SU-DHL-6 (cell line): ENCODE data around the gene SALL3.

Experiments used
- H2AFZ ChIP-seq: fragments of 200-600 bp; sonication (generic); 2 replicates; pipeline ENCODE4 v1.6.1; 2014; ENCODE audit warnings: low read depth, mild to moderate bottlenecking, moderate library complexity, mixed read lengths, antibody characterized with exemption, low read length; ENCODE audit not compliant: severe bottlenecking
- H3F3A ChIP-seq: fragments of 200-600 bp; shearing (Covaris generic); 2 replicates; pipeline ENCODE4 v1.6.0; 2016; ENCODE audit warnings: antibody characterized with exemption, mild to moderate bottlenecking; ENCODE audit not compliant: insufficient read depth
- H3K27ac ChIP-seq: fragments of 200-600 bp; sonication (generic); 2 replicates; pipeline ENCODE4 v1.5.1; 2016; ENCODE audit warnings: low read depth, mild to moderate bottlenecking, low read length, moderate library complexity, mixed read lengths
- H3K27me3 ChIP-seq: fragments of 200-600 bp; sonication (generic), shearing (Covaris generic); 2 replicates; pipeline ENCODE4 v1.6.0; 2014; ENCODE audit warnings: mild to moderate bottlenecking, low read length
- H3K36me3 ChIP-seq: fragments of 200-600 bp; sonication (generic); 2 replicates; pipeline ENCODE4 v1.6.1; 2014; ENCODE audit warnings: mild to moderate bottlenecking, low read length, mixed read lengths
- H3K4me2 ChIP-seq: fragments of 300-600, 200-600 bp; shearing (Covaris generic), sonication (generic); 2 replicates; pipeline ENCODE4 v1.6.0; 2014; ENCODE audit warnings: low read length, low read depth, mild to moderate bottlenecking; ENCODE audit not compliant: poor library complexity, severe bottlenecking
- H3K4me3 ChIP-seq: fragments of 200-600 bp; sonication (generic); 2 replicates; pipeline ENCODE4 v1.5.1; 2014; ENCODE audit warnings: antibody characterized with exemption, low read length, mild to moderate bottlenecking, mixed read lengths; ENCODE audit not compliant: insufficient read depth, poor library complexity, severe bottlenecking
- H3K79me2 ChIP-seq: fragments of 200-600 bp; sonication (generic); 2 replicates; pipeline ENCODE4 v1.6.1; 2014; ENCODE audit warnings: mild to moderate bottlenecking, low read length, moderate library complexity; ENCODE audit not compliant: insufficient read depth
- H3K9ac ChIP-seq: fragments of 200-600 bp; sonication (generic); 2 replicates; pipeline ENCODE4 v1.7.0; 2014; ENCODE audit warnings: mild to moderate bottlenecking, low read length
- H3K9me2 ChIP-seq: fragments of 200-600 bp; sonication (generic); replicated peaks from 2 replicates; pipeline ENCODE4 v1.6.1; 2014; ENCODE audit warnings: low read length; ENCODE audit not compliant: insufficient read depth
- H3K9me3 ChIP-seq: fragments of 200-600 bp; sonication (generic); 2 replicates; pipeline ENCODE4 v1.6.1; 2014; ENCODE audit warnings: low read length, mixed read lengths; ENCODE audit not compliant: insufficient read depth
- H4K20me1 ChIP-seq: fragments of 200-600 bp; sonication (generic); 2 replicates; pipeline ENCODE4 v1.6.1; 2014; ENCODE audit warnings: low read depth, mild to moderate bottlenecking, antibody characterized with exemption, low read length, moderate library complexity, mixed read lengths
- CTCF ChIP-seq: fragments of 200-600 bp; sonication (generic); IDR thresholded peaks from one replicate; pipeline ENCODE4 v1.5.1; 2017; ENCODE audit warnings: antibody characterized with exemption, mild to moderate bottlenecking, low read length, moderate library complexity; ENCODE audit not compliant: insufficient read depth, poor library complexity, severe bottlenecking
- EZH2phosphoT487 ChIP-seq: fragments of 200-600 bp; sonication (generic), shearing (Covaris generic); conservative IDR thresholded peaks from 2 replicates; pipeline ENCODE4 v1.6.1; 2018; ENCODE audit warnings: mild to moderate bottlenecking, antibody characterized with exemption, low read length, moderate library complexity, mixed read lengths

SALL3 gene

GRCh38 chr18:78992041-78993011, 12.7 kb downstream of the SALL3 start:
- no peaks in the 10 kb centered on the region for H3K36me3 ChIP-seq
- TF ChIP-seq CTCF (no peak), EZH2phosphoT487 (no peak)
- no peak overlapping the region for H2AFZ ChIP-seq
- H3F3A ChIP-seq: no peaks in the 10 kb centered on the region
- no peaks in the 10 kb centered on the region for H3K27me3 ChIP-seq
- H3K79me2 ChIP-seq: no peaks in the 10 kb centered on the region
- H3K9ac ChIP-seq: no peak overlapping the region
- no peak overlapping the region for H3K27ac ChIP-seq
- H4K20me1 ChIP-seq: no peaks in the 10 kb centered on the region
- H3K9me2 ChIP-seq: no peaks in the 10 kb centered on the region
- H3K4me3 ChIP-seq: no peak overlapping the region
- no peaks in the 10 kb centered on the region for H3K9me3 ChIP-seq
- H3K4me2 ChIP-seq: no peak overlapping the region

GRCh38 chr18:78993014-78993926, 13.7 kb downstream of the SALL3 start:
- Histone ChIP-seq H2AFZ (no peak overlapping the region), H3K36me3 (no peaks in the 10 kb centered on the region), H3K9ac (no peak overlapping the region), H3K9me2 (no peaks in the 10 kb centered on the region), H3K4me2 (no peak overlapping the region), H3K79me2 (no peaks in the 10 kb centered on the region), H3F3A (no peaks in the 10 kb centered on the region), H3K27ac (no peak overlapping the region), H3K9me3 (no peaks in the 10 kb centered on the region), H4K20me1 (no peaks in the 10 kb centered on the region), H3K4me3 (no peak overlapping the region), H3K27me3 (no peaks in the 10 kb centered on the region)
- no peak for TF ChIP-seq EZH2phosphoT487
- no peak for TF ChIP-seq CTCF

GRCh38 chr18:78994000-78994399, 14.4 kb downstream of the SALL3 start:
- H3K27ac ChIP-seq: no peak overlapping the region
- no peaks in the 10 kb centered on the region for H3K36me3 ChIP-seq
- H3K9me2 ChIP-seq: no peaks in the 10 kb centered on the region
- H3K79me2 ChIP-seq: no peaks in the 10 kb centered on the region
- H4K20me1 ChIP-seq: no peaks in the 10 kb centered on the region
- H3K27me3 ChIP-seq: no peaks in the 10 kb centered on the region
- H3F3A ChIP-seq: no peaks in the 10 kb centered on the region
- H3K9me3 ChIP-seq: no peaks in the 10 kb centered on the region
- H3K4me2 ChIP-seq: no peak overlapping the region
- H3K4me3 ChIP-seq: no peak overlapping the region
- H3K9ac ChIP-seq: no peak overlapping the region
- no peak overlapping the region for H2AFZ ChIP-seq
- TF ChIP-seq EZH2phosphoT487 (no peak), CTCF (no peak)
